HEK293 (cell line): ENCODE data around the gene CCDC167.

Source experiments
- CTCF ChIP-seq: fragments of 450-650 bp; formaldehyde crosslinking; IDR thresholded peaks from 2 replicates; pipeline ENCODE4 v1.5.1; 2016; ENCODE audit warnings: missing biosample characterization, missing genetic modification characterization
- ZNF639 ChIP-seq: fragments of 450-650 bp; formaldehyde crosslinking; IDR thresholded peaks from 2 replicates; pipeline ENCODE4 v1.5.1; 2016; ENCODE audit warnings: missing biosample characterization, missing genetic modification characterization

GRCh38 chr6:37512400-37513011 lies 12.8 kb upstream of the CCDC167 start:
- TF ChIP-seq CTCF (no peak), ZNF639 (no peak)
